Measurements from ENCODE around the gene DENND5B.
"Not testable (repeated sequence)": the region's sequence is repeated elsewhere in the genome, so short reads cannot be mapped to it uniquely, and the experiment has no call there.

Gene DENND5B

GRCh38 chr12:31479516-31480210 is 111.3 kb downstream of the DENND5B start:
- no peak overlapping the region for H3K4me3 ChIP-seq
- no peak overlapping the region for H3K27ac ChIP-seq

GRCh38 chr12:31478898-31479297 is 112.0 kb downstream of the DENND5B start:
- Histone ChIP-seq H3K27ac (no peak overlapping the region), H3K4me3 (no peak overlapping the region)

GRCh38 chr12:31478425-31478824 is 112.5 kb downstream of the DENND5B start:
- H3K4me3 ChIP-seq, result no peak overlapping the region
- no peak overlapping the region for H3K27ac ChIP-seq

GRCh38 chr12:31477687-31478086 is 113.2 kb downstream of the DENND5B start:
- H3K27ac ChIP-seq, result no peak overlapping the region

GRCh38 chr12:31476437-31476836 is 114.5 kb downstream of the DENND5B start:
- Histone ChIP-seq H3K4me3 (no peak overlapping the region), H3K27ac (no peak overlapping the region)

More at GRCh38 chr12:31477687-31478086, 113.2 kb downstream of the DENND5B start:
- no peak overlapping the region for H3K4me3 ChIP-seq

- H3K27ac ChIP-seq, result not testable (repeated sequence)
Measured at GRCh38 chr12:31475610-31476009, 115.3 kb downstream of the DENND5B start.

GRCh38 chr12:31474751-31475150 is 116.2 kb downstream of the DENND5B start:
- Histone ChIP-seq H3K27ac (no peak overlapping the region), H3K4me3 (no peak overlapping the region)

More at GRCh38 chr12:31475610-31476009, 115.3 kb downstream of the DENND5B start:
- H3K4me3 ChIP-seq, result not testable (repeated sequence)

GRCh38 chr12:31471823-31472222 is 119.1 kb downstream of the DENND5B start:
- H3K27ac ChIP-seq, result no peak overlapping the region

GRCh38 chr12:31471051-31471450 is 119.9 kb downstream of the DENND5B start:
- H3K4me3 ChIP-seq, result no peak overlapping the region
- no peak overlapping the region for H3K27ac ChIP-seq

More at GRCh38 chr12:31471823-31472222, 119.1 kb downstream of the DENND5B start:
- no peak overlapping the region for H3K4me3 ChIP-seq

- Histone ChIP-seq H3K27ac (no peak overlapping the region), H3K4me3 (no peak overlapping the region)
Measured at GRCh38 chr12:31470459-31470858, 120.5 kb downstream of the DENND5B start.

- no peak overlapping the region for H3K4me3 ChIP-seq
- no peak overlapping the region for H3K27ac ChIP-seq
Measured at GRCh38 chr12:31466768-31467167, 124.2 kb downstream of the DENND5B start.

- Histone ChIP-seq H3K27ac (no peak overlapping the region), H3K4me3 (no peak overlapping the region)
Measured at GRCh38 chr12:31465002-31465401, 125.9 kb downstream of the DENND5B start.

GRCh38 chr12:31460024-31460423 is 130.9 kb downstream of the DENND5B start:
- no peak overlapping the region for H3K4me3 ChIP-seq
- H3K27ac ChIP-seq, result no peak overlapping the region

GRCh38 chr12:31456562-31456961 is 134.4 kb downstream of the DENND5B start:
- no peak overlapping the region for H3K27ac ChIP-seq
- no peak overlapping the region for H3K4me3 ChIP-seq

GRCh38 chr12:31444736-31445135 is 146.2 kb downstream of the DENND5B start:
- no peak overlapping the region for H3K4me3 ChIP-seq
- no peak overlapping the region for H3K27ac ChIP-seq

- Histone ChIP-seq H3K27ac (no peak overlapping the region), H3K4me3 (no peak overlapping the region)
Measured at GRCh38 chr12:31440586-31440985, 150.3 kb downstream of the DENND5B start.

- Histone ChIP-seq H3K27ac (no peak overlapping the region), H3K4me3 (no peak overlapping the region)
Measured at GRCh38 chr12:31440134-31440533, 150.8 kb downstream of the DENND5B start.

GRCh38 chr12:31431721-31432240 is 159.2 kb downstream of the DENND5B start:
- Histone ChIP-seq H3K27ac (no peak overlapping the region), H3K4me3 (no peak overlapping the region)

GRCh38 chr12:31423405-31423804 is 167.5 kb downstream of the DENND5B start:
- no peak overlapping the region for H3K4me3 ChIP-seq
- no peak overlapping the region for H3K27ac ChIP-seq

GRCh38 chr12:31412292-31412801 is 178.6 kb downstream of the DENND5B start:
- Histone ChIP-seq H3K27ac (no peak overlapping the region), H3K4me3 (no peak overlapping the region)

- no peak overlapping the region for H3K27ac ChIP-seq
- no peak overlapping the region for H3K4me3 ChIP-seq
Measured at GRCh38 chr12:31408763-31409162, 182.2 kb downstream of the DENND5B start.

Measured in skin epidermis (tissue), 12 donors.